GM18951 (cell line): ENCODE results near the gene SNX4.

Experiments
- POLR2A ChIP-seq: IDR thresholded peaks from 4 replicates; pipeline ENCODE4 v1.6.1; 2011; ENCODE audit warnings: mild to moderate bottlenecking; ENCODE audit not compliant: insufficient read length, insufficient read depth; ENCODE audit errors: extremely low read depth
- in situ Hi-C: fragments of 300-500 bp; cut with MboI; formaldehyde crosslinking; loops from one replicate; pipeline ENCODE4 v1.12.0; 2022; ENCODE audit warnings: low sequenced_read_pairs, mixed read lengths, inconsistent platforms; ENCODE audit not compliant: unreplicated experiment

The SNX4 gene

DNA sequence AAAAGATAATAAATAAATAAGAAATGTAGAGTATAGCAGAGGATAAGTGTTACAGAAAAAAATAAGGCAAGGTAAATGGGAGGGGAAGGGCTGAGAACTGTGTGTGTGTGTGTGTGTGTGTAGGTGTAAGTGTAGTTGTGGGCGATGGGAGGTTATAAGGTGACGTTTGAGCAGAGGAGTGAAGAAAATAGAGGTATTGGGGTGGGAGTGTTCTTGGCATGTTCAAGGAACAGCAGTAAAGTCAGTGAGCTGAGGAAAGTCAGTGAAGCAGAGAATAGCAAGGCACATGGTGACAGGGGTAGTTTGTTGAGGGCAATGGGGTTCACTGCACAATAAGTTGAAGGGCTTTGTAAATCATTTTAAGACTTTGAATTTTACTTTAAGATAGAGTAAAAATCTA lies 113.9 kb downstream of the SNX4 start:
- no peak for TF ChIP-seq POLR2A
- in situ Hi-C loops: loop anchor here (25.0 kb wide), 1 partner anchor 644 kb away; no protein-coding TSS in a partner anchor

DNA sequence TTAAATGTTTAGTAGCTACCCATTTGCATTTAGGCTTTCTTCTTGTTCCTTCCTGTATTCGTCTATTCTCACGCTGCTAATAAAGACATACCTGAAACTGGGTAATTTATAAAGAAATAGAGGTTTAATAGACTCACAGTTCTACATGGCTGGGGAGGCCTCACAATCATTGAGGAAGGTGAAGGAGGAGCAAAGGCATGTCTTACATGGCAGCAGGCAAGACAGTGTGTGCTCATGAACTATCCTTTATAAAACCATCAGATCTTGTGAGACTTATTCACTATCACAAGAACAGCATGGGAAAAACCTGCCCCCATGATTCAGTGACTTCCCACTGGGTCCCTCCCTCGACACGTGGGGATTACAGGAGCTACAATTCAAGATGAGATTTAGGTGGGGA lies 114.5 kb downstream of the SNX4 start:
- in situ Hi-C loops: loop anchor here (25.0 kb wide), 1 partner anchor 643 kb away; no protein-coding TSS in a partner anchor

DNA sequence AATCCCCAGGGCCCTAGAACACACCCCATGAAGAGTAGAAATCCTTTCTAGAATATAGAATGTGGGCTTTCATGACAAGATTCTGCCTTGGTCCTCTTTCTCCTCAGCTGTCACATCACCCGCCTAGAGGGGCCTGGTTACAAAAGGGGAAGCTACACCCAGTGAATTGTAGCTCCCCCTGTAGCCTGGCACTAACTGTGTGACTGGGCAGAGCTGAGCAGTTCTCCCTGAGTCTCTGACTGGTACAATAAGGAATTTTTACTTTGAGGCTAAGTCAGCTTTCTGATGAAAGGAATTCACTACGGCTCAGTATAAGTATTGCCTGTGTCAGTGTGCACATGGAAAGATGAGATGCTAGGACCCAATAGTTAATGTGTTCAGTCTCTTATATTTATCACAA lies 116.2 kb downstream of the SNX4 start:
- no peak for TF ChIP-seq POLR2A
- in situ Hi-C loops: loop anchor here (25.0 kb wide), 1 partner anchor 641 kb away; no protein-coding TSS in a partner anchor

DNA sequence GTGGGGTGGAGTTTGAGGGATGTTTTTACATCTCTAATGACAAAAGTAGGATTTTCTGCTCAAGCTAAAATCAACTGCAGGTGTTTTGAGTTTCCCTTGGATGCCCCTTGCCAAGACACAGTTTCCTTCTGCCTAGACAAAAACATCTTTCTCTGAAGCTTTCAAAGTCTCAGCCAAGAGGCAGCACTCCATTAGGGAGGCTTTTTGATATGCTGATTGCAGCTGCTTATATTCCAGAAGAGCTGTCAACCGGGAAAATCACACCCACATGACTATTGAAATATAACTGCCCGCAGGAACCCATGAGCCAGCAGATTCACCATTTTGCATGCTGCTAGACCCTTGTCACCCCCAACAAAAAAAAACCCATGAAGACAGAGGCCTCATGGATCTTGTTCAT lies 117.4 kb downstream of the SNX4 start:
- TF ChIP-seq POLR2A: no peak
- in situ Hi-C loops: loop anchor here (25.0 kb wide), 1 partner anchor 640 kb away; no protein-coding TSS in a partner anchor

DNA sequence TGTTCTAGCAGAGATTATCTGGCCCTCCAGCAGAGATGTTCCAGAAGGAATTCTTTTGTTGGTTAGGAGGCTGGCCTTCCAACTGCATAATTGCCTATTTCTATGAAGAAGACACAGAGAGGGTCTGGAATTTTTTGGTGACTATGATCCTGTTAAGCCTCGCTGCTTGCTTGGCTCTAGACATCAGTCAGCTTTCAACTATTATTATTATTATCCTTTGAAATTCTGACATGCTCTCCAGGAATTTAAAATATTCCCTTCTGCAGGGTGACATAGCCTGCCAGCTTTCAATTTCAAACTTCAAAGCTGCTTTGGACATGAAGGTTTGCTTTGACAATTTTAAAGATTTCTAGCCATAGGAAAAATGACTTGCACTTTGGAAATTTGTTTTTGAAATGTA lies 118.6 kb downstream of the SNX4 start:
- in situ Hi-C loops: loop anchor here (25.0 kb wide), 1 partner anchor 639 kb away; no protein-coding TSS in a partner anchor
- TF ChIP-seq POLR2A: no peak

DNA sequence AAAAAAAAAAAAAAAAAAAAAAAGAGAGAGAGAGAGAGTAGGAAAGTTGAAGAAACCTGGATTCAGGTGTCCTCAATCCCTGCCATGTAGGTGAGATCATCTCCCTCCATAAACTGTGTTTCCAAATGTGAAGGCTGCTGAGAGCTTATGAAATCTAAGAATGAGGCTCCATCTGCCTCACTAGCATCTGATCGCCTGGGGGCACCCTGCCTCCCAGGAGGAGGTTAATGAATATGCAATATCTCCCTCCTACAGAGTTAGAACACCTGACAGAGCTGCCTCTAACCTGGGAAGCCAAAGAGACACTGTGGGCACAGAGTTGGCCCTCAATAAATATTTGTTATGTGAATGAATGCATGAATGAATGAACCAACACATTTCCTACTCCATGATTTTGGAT lies 121.0 kb downstream of the SNX4 start:
- no peak for TF ChIP-seq POLR2A
- in situ Hi-C loops: no loop called here
